H1 (cell line): ENCODE results near the gene GALNTL6. TPM values are rescaled to one million over a fixed set of nuclear protein-coding genes. Genes with fewer than 3 reads are reported as not detected.

Experiments used
- CTCF ChIA-PET: fragments of 300-600 bp; sonication (Branson Sonifier 250); formaldehyde crosslinking; loops from one replicate; lab custom pipeline; 2021; ENCODE audit not compliant: partially characterized antibody; lab: Charles Lee
- POLR2A ChIA-PET: fragments of 300-600 bp; sonication (Branson Sonifier 250); formaldehyde crosslinking; loops from one replicate; lab custom pipeline; 2021; ENCODE audit warnings: inconsistent platforms; ENCODE audit not compliant: partially characterized antibody; lab: Charles Lee
- DNase-seq, 2 experiments: peaks; one replicate each; pipeline versions ENCODE4 v3.0.0 to v3.0.0-alpha.2; 2010 to 2022; ENCODE audit warnings: low spot score in 2 of 2, low read depth in 1 of 2, mixed read lengths in 1 of 2
- FAIRE-seq: peaks from 2 replicates; lab custom pipeline; 2011; peaks lifted over from hg19 to GRCh38; lab: Jason Lieb, UNC
- H2AFZ ChIP-seq: 2 replicates; pipeline ENCODE4 v1.8.1; 2012; ENCODE audit warnings: low read length, inconsistent platforms
- H2AK5ac ChIP-seq: 2 replicates; pipeline ENCODE4 v1.6.1; 2013; ENCODE audit warnings: low read depth, low read length
- H2BK120ac ChIP-seq: replicated peaks from 2 replicates; pipeline ENCODE3; 2013; ENCODE audit warnings: low read depth, low read length, inconsistent platforms
- H2BK12ac ChIP-seq: 2 replicates; pipeline ENCODE4 v1.6.1; 2013; ENCODE audit warnings: low read depth, low read length
- H2BK15ac ChIP-seq: 2 replicates; pipeline ENCODE4 v1.6.1; 2013; ENCODE audit warnings: low read length
- H2BK20ac ChIP-seq: 2 replicates; pipeline ENCODE4 v1.6.1; 2013; ENCODE audit warnings: low read length
- H2BK5ac ChIP-seq: 2 replicates; pipeline ENCODE4 v1.6.1; 2013; ENCODE audit warnings: low read depth, low read length
- H3K14ac ChIP-seq: 2 replicates; pipeline ENCODE4 v1.6.1; 2013; ENCODE audit warnings: inconsistent platforms; ENCODE audit not compliant: insufficient read length
- H3K18ac ChIP-seq: 2 replicates; pipeline ENCODE4 v1.6.1; 2013; ENCODE audit warnings: low read length; ENCODE audit errors: extremely low read depth
- H3K23ac ChIP-seq: 2 replicates; pipeline ENCODE4 v1.6.1; 2013; ENCODE audit warnings: inconsistent platforms; ENCODE audit not compliant: insufficient read length
- H3K23me2 ChIP-seq: 2 replicates; pipeline ENCODE4 v1.6.1; 2013; ENCODE audit warnings: low read depth, low read length
- H3K27ac ChIP-seq: 2 replicates; pipeline ENCODE4 v1.6.1; 2011; ENCODE audit warnings: low read depth, low read length, inconsistent platforms
- H3K27me3 ChIP-seq, 4 experiments: replicated peaks in 1 of 4; 1 replicate in 1 of 4; 2 replicates in 3 of 4; pipeline versions ENCODE4 v1.6.1 to v1.8.1; 2011 to 2013; ENCODE audit warnings: low read length in 3 of 4, mild to moderate bottlenecking in 3 of 4, inconsistent platforms in 2 of 4, mixed read lengths in 2 of 4, moderate library complexity in 1 of 4; ENCODE audit not compliant: control insufficient read depth in 3 of 4, insufficient read depth in 3 of 4; ENCODE audit errors: extremely low read depth in 1 of 4
- H3K36me3 ChIP-seq, 4 experiments: 2 replicates each; pipeline versions ENCODE4 v1.6.1 to v1.8.1; 2011 to 2013; ENCODE audit warnings: mild to moderate bottlenecking in 4 of 4, low read length in 3 of 4, moderate library complexity in 2 of 4, control low read depth in 1 of 4, inconsistent platforms in 1 of 4; ENCODE audit not compliant: insufficient read depth in 4 of 4, control insufficient read depth in 2 of 4
- H3K4ac ChIP-seq: replicated peaks from 2 replicates; pipeline ENCODE3; 2013; ENCODE audit warnings: low read length, low read depth, mixed read lengths, inconsistent platforms; ENCODE audit not compliant: insufficient read length
- H3K4me1 ChIP-seq, 4 experiments: replicated peaks in 1 of 4; 1 replicate in 1 of 4; 2 replicates in 3 of 4; pipeline versions ENCODE4 v1.6.1 to v1.8.1; 2011 to 2013; ENCODE audit warnings: low read length in 3 of 4, inconsistent platforms in 2 of 4, mixed read lengths in 1 of 4; ENCODE audit not compliant: insufficient read depth in 4 of 4, control insufficient read depth in 3 of 4
- H3K4me2 ChIP-seq, 2 experiments: 2 replicates each; pipeline versions ENCODE4 v1.6.1 to v1.8.1; 2011 to 2013; ENCODE audit warnings: low read depth in 2 of 2, low read length in 2 of 2, control low read depth in 1 of 2, inconsistent platforms in 1 of 2, mild to moderate bottlenecking in 1 of 2; ENCODE audit not compliant: insufficient read depth in 1 of 2
- H3K4me3 ChIP-seq, 4 experiments: fragments of 200-600, 300-600 bp in 1 of 4; sonication (generic), shearing (Covaris generic), sonication (Bioruptor Twin) in 1 of 4; 2 replicates each; pipeline versions ENCODE4 v1.5.1 to v1.8.1; 2011 to 2016; ENCODE audit warnings: low read length in 4 of 4, low read depth in 3 of 4, control low read depth in 2 of 4, inconsistent platforms in 2 of 4, mild to moderate bottlenecking in 2 of 4, mixed read lengths in 1 of 4, moderate library complexity in 1 of 4; ENCODE audit not compliant: insufficient read depth in 2 of 4; ENCODE audit errors: extremely low read depth in 1 of 4
- H3K56ac ChIP-seq: replicated peaks from 2 replicates; pipeline ENCODE3; 2013; ENCODE audit warnings: low read depth, mild to moderate bottlenecking, mixed read lengths, low read length, inconsistent platforms; ENCODE audit not compliant: insufficient read length
- H3K79me1 ChIP-seq: 2 replicates; pipeline ENCODE4 v1.6.1; 2013; ENCODE audit warnings: low read depth, low read length, control low read depth
- H3K79me2 ChIP-seq, 2 experiments: 2 replicates each; pipeline versions ENCODE4 v1.6.1 to v1.8.1; 2012 to 2013; ENCODE audit warnings: low read length in 2 of 2, mild to moderate bottlenecking in 2 of 2, inconsistent platforms in 1 of 2; ENCODE audit not compliant: insufficient read depth in 2 of 2, control insufficient read depth in 1 of 2
- H3K9ac ChIP-seq, 4 experiments: replicated peaks in 1 of 4; 1 replicate in 1 of 4; 2 replicates in 3 of 4; pipeline versions ENCODE4 v1.6.1 to v1.8.1; 2011 to 2013; ENCODE audit warnings: low read depth in 3 of 4, low read length in 3 of 4, control low read depth in 2 of 4, mild to moderate bottlenecking in 2 of 4, moderate library complexity in 2 of 4, inconsistent platforms in 1 of 4; ENCODE audit errors: extremely low read depth in 1 of 4
- H3K9me3 ChIP-seq, 2 experiments: 2 replicates each; pipeline versions ENCODE4 v1.6.1 to v1.8.1; 2012 to 2013; ENCODE audit warnings: mild to moderate bottlenecking in 2 of 2, moderate library complexity in 2 of 2, control low read depth in 1 of 2, inconsistent platforms in 1 of 2, low read depth in 1 of 2, low read length in 1 of 2, mixed read lengths in 1 of 2; ENCODE audit not compliant: insufficient read depth in 2 of 2
- H4K20me1 ChIP-seq, 2 experiments: replicated peaks in 1 of 2; 2 replicates each; pipeline versions ENCODE3 to v1.8.1; 2011 to 2013; ENCODE audit warnings: inconsistent platforms in 2 of 2, low read length in 2 of 2, mild to moderate bottlenecking in 1 of 2; ENCODE audit not compliant: insufficient read depth in 2 of 2, control insufficient read depth in 1 of 2
- H4K5ac ChIP-seq: 2 replicates; pipeline ENCODE4 v1.6.1; 2013; ENCODE audit warnings: low read length, low read depth, mixed read lengths, inconsistent platforms; ENCODE audit not compliant: insufficient read length
- H4K8ac ChIP-seq: 2 replicates; pipeline ENCODE4 v1.8.0; 2013; ENCODE audit warnings: mild to moderate bottlenecking, moderate library complexity, low read length, inconsistent platforms; ENCODE audit not compliant: insufficient read depth; ENCODE audit errors: extremely low read depth
- H4K91ac ChIP-seq: replicated peaks from 2 replicates; pipeline ENCODE3; 2013; ENCODE audit warnings: low read length, mixed read lengths, inconsistent platforms; ENCODE audit not compliant: insufficient read length
- BACH1 ChIP-seq: IDR thresholded peaks from 2 replicates; pipeline ENCODE4 v1.6.1; 2012; ENCODE audit warnings: low read length, improper control_type of control experiment
- BCL11A ChIP-seq, 2 experiments: IDR thresholded peaks; one replicate each; pipeline ENCODE4 v1.6.1; 2011; ENCODE audit warnings: low read depth in 2 of 2, low read length in 2 of 2, mild to moderate bottlenecking in 2 of 2
- CHD2 ChIP-seq: IDR thresholded peaks from 2 replicates; pipeline ENCODE4 v1.6.1; 2012; ENCODE audit warnings: low read length, improper control_type of control experiment
- FOSL1 ChIP-seq: IDR thresholded peaks from 2 replicates; pipeline ENCODE4 v1.6.1; 2011; ENCODE audit warnings: mild to moderate bottlenecking, low read depth, low read length, moderate library complexity; ENCODE audit not compliant: insufficient read depth
- KDM4A ChIP-seq: IDR thresholded peaks from one replicate; pipeline ENCODE4 v1.7.1; 2012; ENCODE audit warnings: low read depth, mild to moderate bottlenecking, moderate library complexity, low read length, inconsistent platforms; ENCODE audit not compliant: severe bottlenecking
- MAFK ChIP-seq: IDR thresholded peaks from 2 replicates; pipeline ENCODE4 v1.6.1; 2012; ENCODE audit warnings: low read depth, mild to moderate bottlenecking, improper control_type of control experiment, low read length
- POU5F1 ChIP-seq: IDR thresholded peaks from 2 replicates; pipeline ENCODE4 v1.6.1; 2011; ENCODE audit warnings: low read depth, mild to moderate bottlenecking, low read length, moderate library complexity
- RNF2 ChIP-seq: fragments of 200-900, 300-1000 bp; sonication (generic); IDR thresholded peaks from 2 replicates; pipeline ENCODE4 v1.7.1; 2016; ENCODE audit warnings: borderline replicate concordance, low read depth, mild to moderate bottlenecking, antibody characterized with exemption, low read length; ENCODE audit not compliant: poor library complexity, severe bottlenecking; ENCODE audit errors: missing control alignments
- SAP30 ChIP-seq: fragments of 300-600 bp; sonication (generic); IDR thresholded peaks from 2 replicates; pipeline ENCODE4 v1.7.1; 2012; ENCODE audit warnings: low read length, moderate library complexity, mild to moderate bottlenecking, inconsistent platforms; ENCODE audit not compliant: insufficient read depth, insufficient replicate concordance
- SIX5 ChIP-seq: IDR thresholded peaks from 2 replicates; pipeline ENCODE4 v1.6.1; 2011; ENCODE audit warnings: mild to moderate bottlenecking, low read depth, low read length
- SP1 ChIP-seq: IDR thresholded peaks from 2 replicates; pipeline ENCODE4 v1.6.1; 2011; ENCODE audit warnings: low read depth, low read length
- TBP ChIP-seq: IDR thresholded peaks from 2 replicates; pipeline ENCODE4 v1.6.1; 2011; ENCODE audit warnings: low read depth, low read length, improper control_type of control experiment
- TCF12 ChIP-seq: IDR thresholded peaks from 2 replicates; pipeline ENCODE4 v1.6.1; 2011; ENCODE audit warnings: low read depth, mild to moderate bottlenecking, low read length
- WGBS, 2 experiments: shearing (Covaris generic) in 1 of 2; methylation state at CpG; one replicate each; pipeline versions ENCODE4 v1.1.6 to v1.1.7; 2013 to 2015; ENCODE audit warnings: low lambda C conversion rate in 2 of 2, mixed read lengths in 2 of 2, inconsistent platforms in 1 of 2, low coverage in 1 of 2, missing lambda C conversion rate in 1 of 2; ENCODE audit not compliant: insufficient replicate concordance in 2 of 2, insufficient coverage in 1 of 2, insufficient read length in 1 of 2; ENCODE audit errors: extremely low coverage in 1 of 2, missing lambda C conversion rate in 1 of 2; 5-methylcytosine and 5-hydroxymethylcytosine counted together
- polyA plus RNA-seq, 7 experiments: library from polyadenylated mRNA; depleted of rRNA in 3 of 7; stranded (reverse) in 5 of 7; unstranded in 2 of 7; fragments of >200 nt in 5 of 7; fragments of 200-250 nt in 2 of 7; gene quantifications; 1 replicate in 5 of 7; 2 replicates in 1 of 7; 4 replicates in 1 of 7; pipeline versions ENCODE4 v1.2.1 to v1.2.3, GENCODE V29; 2011 to 2013; ENCODE audit warnings: missing spikeins in 2 of 7, mixed read lengths in 2 of 7
- total RNA-seq: library from RNA; stranded (reverse); fragmentation: NEBNext Ultra II Directional; extraction: Animal tissue kit (Norgen Biotek cat#: 25700); gene quantifications from 2 replicates; pipeline ENCODE4 v1.2.1, GENCODE V29; 2021

Gene GALNTL6
- total and polyA plus RNA-seq, 2 of the 8 experiments (the other 6 are each of a cell fraction or from before 2014, with no cell fraction given), result 0.03 to 0.32 TPM

DNA sequence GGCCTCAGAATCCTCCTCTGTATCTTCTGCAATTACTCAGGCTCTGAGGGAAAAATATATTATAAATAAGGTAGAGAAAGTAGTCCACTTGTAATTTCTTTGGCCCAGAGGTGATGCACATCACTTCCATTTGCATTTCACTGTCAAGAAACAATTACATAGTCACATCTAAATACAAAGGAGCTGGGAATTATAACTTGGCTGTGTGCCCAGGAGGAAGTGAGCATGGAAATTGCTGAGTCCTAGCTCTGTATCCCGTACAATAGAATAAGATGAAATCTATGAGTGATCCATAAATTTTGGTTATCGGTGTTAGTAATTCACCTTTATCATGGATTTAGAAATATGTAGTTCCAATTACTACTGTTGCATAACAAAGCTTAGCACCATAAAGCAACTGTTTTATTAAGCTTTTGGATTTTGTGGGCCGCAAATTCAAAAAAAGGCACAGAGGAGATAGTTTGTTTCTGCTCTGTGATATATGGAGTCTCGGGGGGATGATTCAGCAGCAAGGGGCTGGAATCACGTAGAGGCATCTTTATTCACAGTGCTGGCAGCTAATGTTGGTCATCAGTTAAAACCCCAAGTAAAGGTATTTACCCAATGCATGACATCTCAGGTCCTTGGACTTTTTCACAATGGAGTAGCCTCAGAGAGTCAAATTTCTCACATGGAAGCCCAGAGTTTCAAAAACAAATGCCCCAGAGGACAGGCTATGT, 1114.1 kb downstream of the GALNTL6 start:
- Histone ChIP-seq H3K23me2 (no peaks in the 10 kb centered on the region), H3K4me3 (no peak overlapping the region), H2BK5ac (no peak overlapping the region), H2BK15ac (no peak overlapping the region), H3K36me3 (no peaks in the 10 kb centered on the region), H3K18ac (no peak overlapping the region), H3K4me2 (no peak overlapping the region), H2BK120ac (no peak overlapping the region), H3K4ac (no peak overlapping the region), H4K5ac (no peak overlapping the region), H3K9me3 (no peaks in the 10 kb centered on the region), H4K20me1 (no peaks in the 10 kb centered on the region), H2BK20ac (no peak overlapping the region), H3K9ac (no peak overlapping the region), H2BK12ac (no peak overlapping the region), H3K79me1 (no peaks in the 10 kb centered on the region), H2AFZ (no peak overlapping the region), H4K8ac (no peak overlapping the region), H3K4me1 (no peaks in the 10 kb centered on the region), H3K27me3 (no peaks in the 10 kb centered on the region), H3K27ac (no peak overlapping the region), H4K91ac (no peak overlapping the region), H3K56ac (no peak overlapping the region), H2AK5ac (no peak overlapping the region), H3K14ac (no peak overlapping the region), H3K79me2 (no peaks in the 10 kb centered on the region), H3K23ac (no peak overlapping the region)
- FAIRE-seq, result no peak
- 89% methylated on average over 5 of the region's 5 CpGs; no CpG with 5 or more reads in 1 of the 2 experiments for WGBS, 2 experiments
- POLR2A ChIA-PET, result no interaction called here
- CTCF ChIA-PET, result no interaction called here
- no peak for TF ChIP-seq BACH1
- TF ChIP-seq BCL11A (IDR thresholded peaks at IDR 0.05; ENCODE audit: low read depth in 2 of 2, low read length in 2 of 2), result no peak
- no peak for TF ChIP-seq CHD2
- no peak for TF ChIP-seq SP1
- TF ChIP-seq TBP, result no peak
- TF ChIP-seq POU5F1, result no peak
- TF ChIP-seq MAFK, result no peak
- no peak for TF ChIP-seq SIX5
- TF ChIP-seq FOSL1, result no peak
- TF ChIP-seq SAP30, result no peak
- TF ChIP-seq TCF12, result no peak
- TF ChIP-seq KDM4A, result no peak
- TF ChIP-seq RNF2, result no peak
- no peak for DNase-seq
